Measurements from ENCODE around the gene CIDEB.

Gene CIDEB

DNA sequence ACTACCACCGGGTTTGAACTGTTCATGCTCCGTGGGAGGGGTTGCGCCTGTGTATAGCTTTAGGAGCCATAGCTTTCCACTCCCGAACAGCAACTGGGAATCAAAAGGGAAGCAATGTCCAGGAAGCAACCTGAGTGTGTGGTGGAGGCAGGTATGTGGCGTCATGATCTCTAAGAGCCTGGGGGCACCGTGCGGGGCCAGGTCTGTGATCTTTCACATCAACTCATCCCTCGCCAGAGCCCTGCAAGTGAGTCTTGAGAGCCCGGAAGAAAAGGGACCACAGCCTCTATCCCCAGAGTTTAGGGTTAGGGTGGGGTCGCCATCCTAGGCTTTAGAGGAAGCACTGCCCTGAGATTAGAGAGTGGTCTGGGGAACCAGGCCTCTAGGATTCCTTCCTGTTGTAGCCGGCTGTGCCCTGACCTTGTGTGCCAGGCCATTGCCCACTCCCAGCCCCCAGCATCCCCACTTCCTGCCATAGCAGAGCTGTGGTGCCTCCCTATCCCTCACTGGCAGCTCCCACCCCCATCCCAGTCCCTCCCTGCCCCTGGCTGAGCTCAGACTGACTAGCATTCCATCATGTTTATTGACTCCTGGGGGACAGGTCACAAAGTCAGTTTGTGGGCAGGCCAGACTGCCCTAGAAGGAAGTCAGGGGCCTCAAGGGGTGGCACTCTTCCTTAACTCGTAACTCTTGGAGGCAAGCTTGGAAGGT lies 27.8 kb upstream of the CIDEB start:
- H3K9me3 ChIP-seq = no peaks in the 10 kb centered on the region
- TF ChIP-seq, protein P1, sequence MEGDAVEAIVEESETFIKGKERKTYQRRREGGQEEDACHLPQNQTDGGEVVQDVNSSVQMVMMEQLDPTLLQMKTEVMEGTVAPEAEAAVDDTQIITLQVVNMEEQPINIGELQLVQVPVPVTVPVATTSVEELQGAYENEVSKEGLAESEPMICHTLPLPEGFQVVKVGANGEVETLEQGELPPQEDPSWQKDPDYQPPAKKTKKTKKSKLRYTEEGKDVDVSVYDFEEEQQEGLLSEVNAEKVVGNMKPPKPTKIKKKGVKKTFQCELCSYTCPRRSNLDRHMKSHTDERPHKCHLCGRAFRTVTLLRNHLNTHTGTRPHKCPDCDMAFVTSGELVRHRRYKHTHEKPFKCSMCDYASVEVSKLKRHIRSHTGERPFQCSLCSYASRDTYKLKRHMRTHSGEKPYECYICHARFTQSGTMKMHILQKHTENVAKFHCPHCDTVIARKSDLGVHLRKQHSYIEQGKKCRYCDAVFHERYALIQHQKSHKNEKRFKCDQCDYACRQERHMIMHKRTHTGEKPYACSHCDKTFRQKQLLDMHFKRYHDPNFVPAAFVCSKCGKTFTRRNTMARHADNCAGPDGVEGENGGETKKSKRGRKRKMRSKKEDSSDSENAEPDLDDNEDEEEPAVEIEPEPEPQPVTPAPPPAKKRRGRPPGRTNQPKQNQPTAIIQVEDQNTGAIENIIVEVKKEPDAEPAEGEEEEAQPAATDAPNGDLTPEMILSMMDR (IDR thresholded peaks at IDR 0.05) = no peak
- H3K27me3 ChIP-seq = peaks cover 17% of the 10 kb centered on the region
- H3K4me1 ChIP-seq (ENCODE audit: control insufficient read depth in 1 of 2, insufficient read depth in 1 of 2, low read depth in 1 of 2, low read length in 1 of 2) = peaks cover 89 to 94% of the 10 kb centered on the region in 2 experiments
- peaks cover 33% of the 10 kb centered on the region for H3K36me3 ChIP-seq
- H3K4me3 ChIP-seq (ENCODE audit: low read depth in 1 of 2, low read length in 1 of 2) = peak overlapping the region in 1 of 2 experiments; percentile 72
- peak overlapping the region; percentile 21 for H3K27ac ChIP-seq

DNA sequence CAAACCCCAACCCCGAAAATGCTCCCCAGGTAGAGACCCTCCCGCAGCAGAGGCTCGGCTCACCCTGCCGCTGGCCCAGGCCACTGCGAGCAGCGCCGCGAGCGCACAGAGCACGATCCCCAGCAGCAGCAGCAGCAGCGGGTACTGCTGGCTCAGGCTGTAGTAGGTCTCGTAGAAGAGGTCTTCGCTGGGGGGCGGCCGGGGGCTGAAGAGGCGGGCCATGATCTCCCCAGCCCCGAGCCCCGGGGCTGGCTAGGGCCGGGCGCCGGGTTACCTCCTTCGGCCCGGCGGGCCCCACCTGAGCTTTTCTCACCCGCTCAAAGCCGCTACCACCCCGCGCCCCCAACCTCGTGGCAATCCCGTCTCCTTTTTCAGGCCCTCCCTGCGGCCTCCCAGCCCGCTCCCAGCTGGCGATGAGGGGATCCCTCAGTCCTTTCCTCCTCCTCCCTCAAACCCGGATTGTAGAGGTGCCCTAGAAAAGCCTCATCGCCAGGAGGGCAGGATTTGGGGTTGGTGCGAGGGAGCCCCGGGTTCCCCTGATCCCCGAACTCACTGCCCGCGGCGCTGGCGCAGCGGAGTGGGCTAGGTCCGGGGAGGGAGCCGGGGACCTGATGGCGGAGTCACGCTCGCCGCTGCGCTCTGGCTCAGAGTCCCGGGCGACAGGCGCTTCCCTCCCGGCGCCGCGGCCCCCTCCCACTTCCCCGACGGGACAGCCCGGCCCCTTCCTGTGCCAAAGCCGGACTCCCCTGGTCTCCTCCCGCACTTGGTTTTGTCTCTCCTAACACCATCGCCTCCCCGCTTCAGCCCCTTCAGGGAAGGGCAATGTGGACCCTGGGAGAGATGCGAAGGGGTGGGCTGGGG lies 26.9 kb upstream of the CIDEB start, which contains the start of gene ADCY4:
ADCY4 (minus strand) TSS at position 641 of the 861 bp plus-strand sequence; CDS start at position 222, 419 bp downstream.
- Histone ChIP-seq H3K27me3 (peaks cover 17% of the 10 kb centered on the region), H3K9me3 (no peaks in the 10 kb centered on the region), H3K36me3 (peaks cover 33% of the 10 kb centered on the region), H3K4me1 (ENCODE audit: control insufficient read depth in 1 of 2, insufficient read depth in 1 of 2, low read depth in 1 of 2, low read length in 1 of 2) (peaks cover 93 to 96% of the 10 kb centered on the region in 2 experiments), H3K4me3 (ENCODE audit: low read depth in 1 of 2, low read length in 1 of 2) (peak within 1 kb of the TSS; percentile 65 to 72), H3K27ac (peak within 1 kb of the TSS; percentile 91)
- TF ChIP-seq, protein P1 (IDR thresholded peaks at IDR 0.05) = no peak

DNA sequence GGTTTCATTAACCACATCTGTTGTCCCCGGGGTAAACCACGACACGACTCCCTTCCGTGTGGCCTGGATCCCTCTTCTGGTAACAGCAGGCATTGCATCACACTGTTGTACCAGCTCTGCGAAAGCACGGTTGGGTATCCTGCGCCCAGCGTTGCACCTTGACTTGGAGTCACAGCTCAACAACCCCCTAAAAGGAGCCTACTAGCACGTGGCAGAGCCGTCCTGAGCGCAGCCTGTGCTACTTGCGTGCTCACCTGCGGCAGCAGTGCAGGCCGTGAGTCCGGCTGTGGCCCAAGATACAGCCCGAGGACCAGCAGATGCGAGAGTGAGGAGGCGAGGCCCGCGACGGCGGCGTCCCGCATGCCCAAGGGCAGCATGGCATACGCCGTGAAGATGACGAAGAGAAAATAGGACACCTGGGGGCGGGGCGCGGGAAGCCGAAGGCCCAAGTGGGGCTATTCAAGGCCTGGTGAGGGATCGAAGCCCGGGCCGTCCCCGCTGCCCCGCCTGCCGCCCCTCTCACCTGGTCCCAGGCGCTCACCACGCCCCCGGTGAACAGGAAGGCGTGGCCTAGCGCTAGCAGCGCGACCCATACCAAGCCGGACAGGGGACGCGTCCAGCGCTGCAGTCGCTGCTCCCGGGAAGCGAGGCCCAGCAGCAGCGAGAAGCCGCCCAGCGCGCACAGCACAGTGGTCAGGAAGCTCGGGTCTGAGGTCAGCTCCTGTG lies 24.7 kb upstream of the CIDEB start:
- Histone ChIP-seq H3K27me3 (peaks cover 17% of the 10 kb centered on the region), H3K9me3 (no peaks in the 10 kb centered on the region), H3K27ac (peak overlapping the region; percentile 91), H3K4me3 (ENCODE audit: low read depth in 1 of 2, low read length in 1 of 2) (peak overlapping the region; percentile 65 to 72), H3K36me3 (peaks cover 18% of the 10 kb centered on the region), H3K4me1 (ENCODE audit: control insufficient read depth in 1 of 2, insufficient read depth in 1 of 2, low read depth in 1 of 2, low read length in 1 of 2) (peaks cover 97 to 100% of the 10 kb centered on the region in 2 experiments)
- TF ChIP-seq, protein P1 (IDR thresholded peaks at IDR 0.05) = peak; percentile 84

DNA sequence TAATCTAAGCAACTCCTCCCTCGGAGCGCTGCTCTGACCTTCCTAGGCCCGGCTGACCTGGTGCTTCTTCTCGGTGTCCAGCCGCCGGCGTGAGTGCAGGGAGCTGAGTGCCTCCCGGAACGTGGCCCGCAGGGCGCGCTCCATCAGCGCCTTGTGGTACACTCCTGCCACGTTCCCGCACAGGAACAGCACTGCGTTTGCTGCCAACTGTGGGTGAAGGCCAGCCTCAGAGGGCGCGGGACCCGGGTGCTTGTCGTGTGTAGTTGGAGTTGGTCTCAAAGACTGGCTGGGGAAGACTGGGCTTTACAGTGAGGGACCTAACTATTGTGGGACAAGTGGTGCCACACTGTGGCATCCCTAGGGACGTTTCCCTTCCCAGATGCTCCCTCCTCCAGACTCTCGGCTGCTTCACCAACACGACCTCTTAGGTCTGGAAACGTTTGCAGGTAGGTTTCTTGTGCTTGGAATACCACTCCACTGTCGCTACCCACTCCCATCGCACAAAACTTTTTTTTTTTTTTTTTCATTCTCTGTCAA lies 24.0 kb upstream of the CIDEB start:
- Histone ChIP-seq H3K9me3 (no peaks in the 10 kb centered on the region), H3K36me3 (peaks cover 12% of the 10 kb centered on the region), H3K4me3 (ENCODE audit: low read depth in 1 of 2, low read length in 1 of 2) (peak overlapping the region; percentile 65 to 72), H3K27me3 (peaks cover 17% of the 10 kb centered on the region), H3K27ac (peak overlapping the region; percentile 91), H3K4me1 (ENCODE audit: control insufficient read depth in 1 of 2, insufficient read depth in 1 of 2, low read depth in 1 of 2, low read length in 1 of 2) (peaks cover 99 to 100% of the 10 kb centered on the region in 2 experiments)
- TF ChIP-seq, protein P1 (IDR thresholded peaks at IDR 0.05) = no peak

Data from neutrophil (primary cell).